SK-N-SH treated with all-trans-retinoic acid at 6 μM for 48 hours (cell line): ENCODE measurements around the gene POU6F2.

Experiments
- ATAC-seq: fragments of 200-7000 bp; cut with Tn5 transposase; 3 replicates; pipeline ENCODE4 v1.9.1; 2020; ENCODE audit warnings: mild to moderate bottlenecking, moderate library complexity
- ARNTL ChIP-seq: fragments of 450-650 bp; formaldehyde crosslinking; IDR thresholded peaks from 2 replicates; pipeline ENCODE4 v1.5.0; 2020; ENCODE audit warnings: low read depth, mild to moderate bottlenecking, moderate library complexity, borderline replicate concordance
- BACH2 ChIP-seq: fragments of 250-450 bp; sonication (Bioruptor Pico); IDR thresholded peaks from 2 replicates; pipeline ENCODE4 v1.9.0; 2021; ENCODE audit warnings: mild to moderate bottlenecking, borderline replicate concordance
- CREB5 ChIP-seq: fragments of 250-450 bp; sonication (Bioruptor Pico); IDR thresholded peaks from 2 replicates; pipeline ENCODE4 v1.5.1; 2020; ENCODE audit warnings: low read depth, mild to moderate bottlenecking, moderate library complexity
- CSDC2 ChIP-seq: fragments of 250-450 bp; sonication (Bioruptor Pico); IDR thresholded peaks from 2 replicates; pipeline ENCODE4 v1.5.0; 2020; ENCODE audit warnings: mild to moderate bottlenecking, moderate library complexity
- CSRNP3 ChIP-seq: fragments of 250-450 bp; sonication (Bioruptor Pico); IDR thresholded peaks from 2 replicates; pipeline ENCODE4 v1.5.1; 2021; ENCODE audit warnings: mild to moderate bottlenecking, moderate library complexity
- ESRRG ChIP-seq: fragments of 250-450 bp; sonication (Bioruptor Pico); IDR thresholded peaks from 2 replicates; pipeline ENCODE4 v1.6.1; 2021; ENCODE audit warnings: mild to moderate bottlenecking
- GLIS3 ChIP-seq: fragments of 250-450 bp; sonication (Bioruptor Pico); IDR thresholded peaks from 2 replicates; pipeline ENCODE4 v1.5.0; 2020; ENCODE audit warnings: mild to moderate bottlenecking, moderate library complexity
- ISL1 ChIP-seq: fragments of 250-450 bp; sonication (Bioruptor Pico); IDR thresholded peaks from 2 replicates; pipeline ENCODE4 v2.1.2; 2022; ENCODE audit warnings: mild to moderate bottlenecking, moderate library complexity
- OSR1 ChIP-seq: fragments of 250-450 bp; sonication (Bioruptor Pico); IDR thresholded peaks from 2 replicates; pipeline ENCODE4 v1.8.0; 2022; ENCODE audit warnings: moderate library complexity, mild to moderate bottlenecking, inconsistent platforms
- PATZ1 ChIP-seq: fragments of 250-450 bp; sonication (Bioruptor Pico); IDR thresholded peaks from 2 replicates; pipeline ENCODE4 v1.8.0; 2020; ENCODE audit warnings: mild to moderate bottlenecking, moderate library complexity, borderline replicate concordance
- PPARA ChIP-seq: fragments of 250-450 bp; sonication (Bioruptor Pico); IDR thresholded peaks from 2 replicates; pipeline ENCODE4 v1.5.0; 2020; ENCODE audit warnings: mild to moderate bottlenecking, borderline replicate concordance
- RARB ChIP-seq: fragments of 250-450 bp; sonication (Bioruptor Pico); IDR thresholded peaks from 2 replicates; pipeline ENCODE4 v1.8.0; 2021; ENCODE audit warnings: mild to moderate bottlenecking, moderate library complexity
- SNAI2 ChIP-seq: fragments of 250-450 bp; sonication (Bioruptor Pico); IDR thresholded peaks from 2 replicates; pipeline ENCODE4 v1.5.0; 2020; ENCODE audit warnings: mild to moderate bottlenecking, moderate library complexity
- TCF4 ChIP-seq: fragments of 250-450 bp; sonication (Bioruptor Pico); IDR thresholded peaks from 2 replicates; pipeline ENCODE4 v1.8.0; 2021; ENCODE audit warnings: mild to moderate bottlenecking, moderate library complexity, borderline replicate concordance
- TOX ChIP-seq: fragments of 250-450 bp; sonication (Bioruptor Pico); IDR thresholded peaks from 2 replicates; pipeline ENCODE4 v1.8.0; 2021; ENCODE audit warnings: mild to moderate bottlenecking, moderate library complexity, borderline replicate concordance
- TSHZ2 ChIP-seq: fragments of 250-450 bp; sonication (Bioruptor Pico); IDR thresholded peaks from 2 replicates; pipeline ENCODE4 v1.5.0; 2020; ENCODE audit warnings: mild to moderate bottlenecking, moderate library complexity
- ZC3H10 ChIP-seq: fragments of 250-450 bp; sonication (Bioruptor Pico); IDR thresholded peaks from 2 replicates; pipeline ENCODE4 v1.5.1; 2021; ENCODE audit warnings: mild to moderate bottlenecking, moderate library complexity
- ZFP3 ChIP-seq: fragments of 250-450 bp; sonication (Bioruptor Pico); IDR thresholded peaks from 2 replicates; pipeline ENCODE4 v1.5.0; 2020; ENCODE audit warnings: mild to moderate bottlenecking, moderate library complexity
- ZFP30 ChIP-seq: fragments of 450-650 bp; formaldehyde crosslinking; IDR thresholded peaks from 2 replicates; pipeline ENCODE4 v1.5.0; 2022; ENCODE audit warnings: mild to moderate bottlenecking, moderate library complexity
- ZNF565 ChIP-seq: fragments of 450-650 bp; formaldehyde crosslinking; conservative IDR thresholded peaks from 2 replicates; pipeline ENCODE4 v1.5.0; 2020; ENCODE audit warnings: low read depth, mild to moderate bottlenecking, moderate library complexity
- ZNF70 ChIP-seq: fragments of 450-650 bp; formaldehyde crosslinking; IDR thresholded peaks from 2 replicates; pipeline ENCODE4 v1.5.0; 2020; ENCODE audit warnings: mild to moderate bottlenecking, moderate library complexity
- ZNF8 ChIP-seq: fragments of 450-650 bp; formaldehyde crosslinking; IDR thresholded peaks from 2 replicates; pipeline ENCODE4 v1.5.0; 2020; ENCODE audit warnings: mild to moderate bottlenecking, moderate library complexity

Gene POU6F2

GRCh38 chr7:38973760-38974159 lies 3.9 kb upstream of the POU6F2 start:
- ATAC-seq = no peak

GRCh38 chr7:38975944-38976392 lies 1.7 kb upstream of the POU6F2 start:
- ATAC-seq = peak; percentile 19; the same call in 1 of the 3 replicates
- TF ChIP-seq RARB (CRISPR knock-in tag) = no peak
- TF ChIP-seq ESRRG = no peak
- no peak for TF ChIP-seq TOX (CRISPR knock-in tag)
- no peak for TF ChIP-seq ZC3H10 (CRISPR knock-in tag)
- TF ChIP-seq ZNF70 (CRISPR knock-in tag) = no peak
- TF ChIP-seq OSR1 (CRISPR knock-in tag) = no peak
- TF ChIP-seq PPARA (CRISPR knock-in tag) = no peak
- TF ChIP-seq CSDC2 (CRISPR knock-in tag) = no peak
- no peak for TF ChIP-seq BACH2 (CRISPR knock-in tag)
- no peak for TF ChIP-seq ARNTL
- TF ChIP-seq ZFP30 (CRISPR knock-in tag) = no peak
- no peak for TF ChIP-seq GLIS3 (CRISPR knock-in tag)
- no peak for TF ChIP-seq TSHZ2
- TF ChIP-seq PATZ1 (CRISPR knock-in tag) = no peak
- TF ChIP-seq ZFP3 (CRISPR knock-in tag) = no peak
- TF ChIP-seq CSRNP3 (CRISPR knock-in tag) = no peak
- TF ChIP-seq ZNF565 (CRISPR knock-in tag) = no peak
- no peak for TF ChIP-seq CREB5 (CRISPR knock-in tag)

More at GRCh38 chr7:38973760-38974159, 3.9 kb upstream of the POU6F2 start:
- TF ChIP-seq CSDC2 (CRISPR knock-in tag) (no peak), TCF4 (CRISPR knock-in tag) (no peak), GLIS3 (CRISPR knock-in tag) (no peak), CSRNP3 (CRISPR knock-in tag) (no peak), PPARA (CRISPR knock-in tag) (no peak), ZNF565 (CRISPR knock-in tag) (no peak), ISL1 (no peak)

- ATAC-seq = no peak
- TF ChIP-seq SNAI2 (CRISPR knock-in tag) (no peak), OSR1 (CRISPR knock-in tag) (no peak), BACH2 (CRISPR knock-in tag) (no peak), CSDC2 (CRISPR knock-in tag) (no peak), PPARA (CRISPR knock-in tag) (no peak), TSHZ2 (no peak), TCF4 (CRISPR knock-in tag) (no peak), ZNF70 (CRISPR knock-in tag) (no peak), CSRNP3 (CRISPR knock-in tag) (no peak), ZNF565 (CRISPR knock-in tag) (no peak), ISL1 (no peak), ZFP30 (CRISPR knock-in tag) (no peak), ZC3H10 (CRISPR knock-in tag) (no peak), ZNF8 (CRISPR knock-in tag) (no peak), ARNTL (no peak), RARB (CRISPR knock-in tag) (no peak), TOX (CRISPR knock-in tag) (no peak)
Measured at GRCh38 chr7:38978491-38978890, 782 bp downstream of the POU6F2 start.
